Fibroblast of pulmonary artery (primary cell): ENCODE data around the gene PTPRM.
A peak's percentile ranks its signal among the peaks of the same experiment; 100 is the strongest.

ENCODE experiments used
- DNase-seq: peaks from one replicate; pipeline ENCODE4 v3.0.0-alpha.2; 2010; ENCODE audit warnings: low read depth
- H3K4me3 ChIP-seq: replicated peaks from 2 replicates; pipeline ENCODE4 v1.5.1; 2011; ENCODE audit warnings: low read depth, mild to moderate bottlenecking, control low read depth, low read length, moderate library complexity
- CTCF ChIP-seq: IDR thresholded peaks from 2 replicates; pipeline ENCODE4 v1.5.1; 2011; ENCODE audit warnings: mild to moderate bottlenecking, control low read depth, low read length, inconsistent platforms; ENCODE audit errors: missing control alignments

PTPRM gene

GRCh38 chr18:8116341-8117005 is 549.4 kb downstream of the PTPRM start:
- peak; percentile 40 for DNase-seq
- H3K4me3 ChIP-seq = no peak overlapping the region
- TF ChIP-seq CTCF = no peak

GRCh38 chr18:8117006-8117371 is 549.9 kb downstream of the PTPRM start:
- H3K4me3 ChIP-seq = no peak overlapping the region
- no peak for TF ChIP-seq CTCF
- DNase-seq = no peak

- DNase-seq = no peak
- TF ChIP-seq CTCF = no peak
- no peak overlapping the region for H3K4me3 ChIP-seq
Observed at GRCh38 chr18:8121101-8121500, 554.0 kb downstream of the PTPRM start.

- no peak for TF ChIP-seq CTCF
- H3K4me3 ChIP-seq = no peak overlapping the region
- peak; percentile 54 for DNase-seq
Observed at GRCh38 chr18:8121942-8122480, 554.9 kb downstream of the PTPRM start.

- H3K4me3 ChIP-seq = no peak overlapping the region
- TF ChIP-seq CTCF = no peak
- DNase-seq = no peak
Observed at GRCh38 chr18:8124232-8125146, 557.4 kb downstream of the PTPRM start.

- no peak for DNase-seq
- TF ChIP-seq CTCF = no peak
- H3K4me3 ChIP-seq = no peak overlapping the region
Observed at GRCh38 chr18:8130096-8130495, 563.0 kb downstream of the PTPRM start.
